K562 (cell line): Measurements from ENCODE around the gene BBX. TPM values are rescaled to one million over a fixed set of nuclear protein-coding genes. Genes with fewer than 3 reads are reported as not detected.

Experiments used
- ATAC-seq: fragments of 200-7000 bp; cut with Tn5 transposase; 3 replicates; pipeline ENCODE4 v1.9.1; 2020; ENCODE audit warnings: moderate library complexity
- BruUV-seq: library from RNA; stranded (reverse); fragments of 400-500 nt; replicated peaks from 2 replicates; lab custom pipeline; 2021; lab: Mats Ljungman, UMichigan
- CTCF ChIA-PET: fragments of 300-600 bp; formaldehyde crosslinking; extraction: SDS; loops from one replicate; lab custom pipeline; 2021; ENCODE audit warnings: low intra/inter-chr PET ratio; lab: Yijun Ruan, JAX
- POLR2A ChIA-PET: fragments of 300-600, 350-650 bp; sonication (Branson Sonifier 250); formaldehyde crosslinking; extraction: SDS; loops from one replicate; lab custom pipeline; 2021; ENCODE audit warnings: antibody characterized with exemption, inconsistent platforms; lab: Yijun Ruan, JAX
- DNase-seq, 4 experiments: peaks; one replicate each; pipeline versions ENCODE4 v3.0.0 to v3.0.0-alpha.2; 2011 to 2018; ENCODE audit warnings: low spot score in 3 of 4, mixed read lengths in 3 of 4; ENCODE audit errors: extremely low read depth in 1 of 4
- FAIRE-seq: peaks from 2 replicates; lab custom pipeline; 2011; peaks lifted over from hg19 to GRCh38; lab: Jason Lieb, UNC
- H2AFZ ChIP-seq: 2 replicates; pipeline ENCODE4 v1.6.0; 2011; ENCODE audit warnings: low read depth, low read length, control low read depth, inconsistent platforms
- H3K27ac ChIP-seq: fragments of 200-600 bp; 3 replicates; pipeline ENCODE4 v1.8.0; 2011; ENCODE audit warnings: low read depth, mild to moderate bottlenecking, control low read depth, inconsistent platforms, low read length, moderate library complexity, mixed read lengths; ENCODE audit errors: extremely low read depth
- H3K27me3 ChIP-seq, 2 experiments: fragments of 300-600 bp in 1 of 2; 2 replicates in 1 of 2; 3 replicates in 1 of 2; pipeline versions ENCODE4 v1.6.0 to v1.8.0; 2011; ENCODE audit warnings: inconsistent platforms in 2 of 2, low read length in 2 of 2, mild to moderate bottlenecking in 1 of 2, mixed read lengths in 1 of 2, moderate library complexity in 1 of 2; ENCODE audit not compliant: control insufficient read depth in 2 of 2, insufficient read depth in 2 of 2
- H3K36me3 ChIP-seq: fragments of 300-600 bp; 3 replicates; pipeline ENCODE4 v1.8.0; 2011; ENCODE audit warnings: mild to moderate bottlenecking, low read length, inconsistent platforms; ENCODE audit not compliant: control insufficient read depth, insufficient read depth
- H3K4me1 ChIP-seq, 2 experiments: fragments of 200-600 bp in 1 of 2; replicated peaks in 1 of 2; 2 replicates in 1 of 2; 3 replicates in 1 of 2; pipeline versions ENCODE4 v1.5.1 to v1.8.0; 2011; ENCODE audit warnings: inconsistent platforms in 2 of 2, low read length in 2 of 2, mild to moderate bottlenecking in 1 of 2, mixed read lengths in 1 of 2, moderate library complexity in 1 of 2; ENCODE audit not compliant: control insufficient read depth in 2 of 2, insufficient read depth in 2 of 2
- H3K4me2 ChIP-seq: 2 replicates; pipeline ENCODE4 v1.6.1; 2011; ENCODE audit warnings: low read length, control low read depth, inconsistent platforms, mixed read lengths; ENCODE audit not compliant: insufficient read depth
- H3K4me3 ChIP-seq: fragments of 200-600 bp; sonication (generic), shearing (Covaris generic); 2 replicates; pipeline ENCODE4 v1.5.1; 2016; ENCODE audit warnings: control low read depth, inconsistent platforms
- H3K79me2 ChIP-seq: fragments of 200-600 bp; 3 replicates; pipeline ENCODE4 v1.8.0; 2011; ENCODE audit warnings: low read length, inconsistent platforms; ENCODE audit not compliant: control insufficient read depth, insufficient read depth
- H3K9ac ChIP-seq, 2 experiments: 2 replicates each; pipeline versions ENCODE4 v1.6.0 to v1.6.1; 2011; ENCODE audit warnings: low read depth in 2 of 2, low read length in 2 of 2, control low read depth in 1 of 2, inconsistent platforms in 1 of 2, mild to moderate bottlenecking in 1 of 2, mixed read lengths in 1 of 2; ENCODE audit not compliant: insufficient read depth in 1 of 2
- H3K9me1 ChIP-seq: one replicate; pipeline ENCODE4 v1.6.0; 2011; ENCODE audit warnings: inconsistent platforms, mild to moderate bottlenecking, low read length, moderate library complexity; ENCODE audit not compliant: control insufficient read depth, insufficient read depth
- H3K9me3 ChIP-seq: replicated peaks from 2 replicates; pipeline ENCODE4 v1.5.1; 2011; ENCODE audit warnings: low read depth, low read length, inconsistent platforms; ENCODE audit not compliant: control insufficient read depth, insufficient read depth
- H4K20me1 ChIP-seq: replicated peaks from 2 replicates; pipeline ENCODE4 v1.6.1; 2011; ENCODE audit warnings: low read length, inconsistent platforms, mixed read lengths; ENCODE audit not compliant: control insufficient read depth, insufficient read depth
- C11orf30 ChIP-seq: fragments of 450-650 bp; IDR thresholded peaks from 2 replicates; pipeline ENCODE4 v1.6.1; 2016; ENCODE audit warnings: low read depth, mild to moderate bottlenecking
- CEBPB ChIP-seq: fragments of 450-650 bp; IDR thresholded peaks from 2 replicates; pipeline ENCODE4 v1.6.1; 2016; ENCODE audit warnings: missing genetic modification characterization, missing compliant biosample characterization
- LEF1 ChIP-seq: fragments of 450-650 bp; IDR thresholded peaks from 2 replicates; pipeline ENCODE4 v1.6.1; 2016; ENCODE audit warnings: mild to moderate bottlenecking
- MYNN ChIP-seq, 2 experiments: sonication (generic); formaldehyde crosslinking in 1 of 2; IDR thresholded peaks; 2 replicates each; pipeline versions ENCODE4 v1.5.0 to v1.6.1; 2016 to 2020; ENCODE audit warnings: antibody characterized with exemption in 1 of 2, missing genetic modification reagents in 1 of 2
- NCOA1 ChIP-seq: fragments of 450-650 bp; IDR thresholded peaks from 2 replicates; pipeline ENCODE4 v1.6.1; 2016; ENCODE audit warnings: low read depth
- NFE2 ChIP-seq: IDR thresholded peaks from 2 replicates; pipeline ENCODE4 v1.6.1; 2014; ENCODE audit warnings: antibody characterized with exemption, low read depth
- NFE2L1 ChIP-seq: fragments of 450-650 bp; IDR thresholded peaks from 2 replicates; pipeline ENCODE4 v1.6.1; 2016; ENCODE audit warnings: missing genetic modification characterization, low read depth, mild to moderate bottlenecking, missing compliant biosample characterization, moderate library complexity, borderline replicate concordance
- PML ChIP-seq: IDR thresholded peaks from 2 replicates; pipeline ENCODE4 v1.6.1; 2012; ENCODE audit warnings: low read length, inconsistent platforms
- RBFOX2 ChIP-seq: fragments of 200-400 bp; formaldehyde crosslinking; IDR thresholded peaks from 2 replicates; pipeline ENCODE4 v1.6.1; 2017; ENCODE audit warnings: low read depth, mild to moderate bottlenecking, low read length, moderate library complexity
- TFE3 ChIP-seq: fragments of 450-650 bp; formaldehyde crosslinking; IDR thresholded peaks from 2 replicates; pipeline ENCODE4 v1.4.0; 2020; ENCODE audit warnings: mild to moderate bottlenecking, mixed read lengths
- ZNF143 ChIP-seq: sonication (generic); formaldehyde crosslinking; IDR thresholded peaks from 2 replicates; pipeline ENCODE4 v1.9.0; 2022; ENCODE audit warnings: mild to moderate bottlenecking, missing genetic modification reagents
- ZNF316 ChIP-seq: fragments of 450-650 bp; IDR thresholded peaks from 2 replicates; pipeline ENCODE4 v1.6.1; 2016
- ZNF431 ChIP-seq: sonication (generic); formaldehyde crosslinking; IDR thresholded peaks from 2 replicates; pipeline ENCODE4 v1.8.0; 2022; ENCODE audit warnings: mild to moderate bottlenecking, missing genetic modification reagents
- ZNF589 ChIP-seq: fragments of 200-800 bp; sonication (Bioruptor generic); IDR thresholded peaks from 2 replicates; pipeline ENCODE4 v1.6.1; 2016; ENCODE audit warnings: low read depth, missing genetic modification characterization, missing compliant biosample characterization
- WGBS: fragments of 100-300 bp; shearing (Covaris generic); methylation state at CpG from one replicate; pipeline ENCODE4 v1.1.6; 2016; ENCODE audit warnings: low coverage, mixed read lengths; ENCODE audit not compliant: insufficient coverage; ENCODE audit errors: missing lambda C conversion rate; 5-methylcytosine and 5-hydroxymethylcytosine counted together
- in situ Hi-C: fragments of 300-500 bp; cut with MboI; formaldehyde crosslinking; loops from 4 replicates; pipeline ENCODE4 v1.15.0; 2018; ENCODE audit warnings: inconsistent platforms, mixed read lengths
- intact Hi-C: fragments of 100-400 bp; cut with micrococcal nuclease; formaldehyde crosslinking; loops from 2 replicates; pipeline ENCODE4 v1.14.2; 2022
- polyA plus RNA-seq, 8 experiments: library from polyadenylated mRNA; depleted of rRNA in 4 of 8; stranded (reverse) in 5 of 8; unstranded in 3 of 8; fragments of >200 nt; fragmentation: Nextera tagmentation in 2 of 8; fragmentation: Illumina TruSeq in 1 of 8; extraction: Ambion mirVana in 2 of 8; extraction: Trizol in 1 of 8; gene quantifications; 2 replicates each; pipeline versions ENCODE4 v1.2.1 to v1.2.3, GENCODE V29; 2011 to 2014; ENCODE audit warnings: inconsistent platforms in 1 of 8, missing spikeins in 1 of 8
- total RNA-seq, 7 experiments: library from RNA; depleted of rRNA in 6 of 7; stranded (reverse); fragments of >200 nt in 6 of 7; fragmentation: Illumina TruSeq in 2 of 7; extraction: Trizol in 2 of 7; gene quantifications; 2 replicates each; pipeline versions ENCODE4 v1.2.1 to v1.2.3, GENCODE V29; 2011 to 2021; ENCODE audit warnings: low replicate concordance in 1 of 7
- TF ChIP-seq, protein P1 (sequence below): fragments of 450-650 bp; IDR thresholded peaks from 2 replicates; pipeline ENCODE4 v1.6.1; 2016; ENCODE audit warnings: borderline replicate concordance

Gene BBX
- total and polyA plus RNA-seq, 9 of the 15 experiments (the other 6 are each of a cell fraction or from before 2014, with no cell fraction given): 4.9 to 19.5 (median 11.8) TPM

DNA sequence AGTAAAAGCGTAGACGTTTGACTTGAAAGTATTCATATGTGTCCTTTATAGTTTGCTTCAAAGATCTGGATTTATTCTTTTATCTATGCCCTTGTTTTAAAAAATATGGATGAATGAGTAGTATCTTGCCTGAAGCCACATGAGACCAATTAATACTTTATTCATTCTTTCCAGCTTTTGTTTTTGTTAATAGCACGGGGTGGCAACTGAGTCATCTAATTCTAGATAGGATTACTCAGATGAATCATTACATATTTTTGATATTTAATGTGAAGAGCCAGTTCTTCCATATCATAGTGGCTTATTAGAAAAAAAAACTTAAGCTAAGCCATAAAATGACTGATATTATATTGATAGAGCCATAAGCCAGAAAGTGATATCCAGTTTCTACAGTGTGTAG is 121.9 kb downstream of the BBX start:
- 61% methylated on average over 3 of the region's 3 CpGs for WGBS
- in situ Hi-C loops (no loop called here), intact Hi-C loops (no loop called here)
- Histone ChIP-seq H3K4me2 (no peak overlapping the region), H3K9ac (no peak overlapping the region), H3K27ac (no peak overlapping the region), H4K20me1 (no peaks in the 10 kb centered on the region; the same call in 1 of the 2 replicates), H3K4me3 (no peak overlapping the region), H3K27me3 (no peaks in the 10 kb centered on the region), H3K79me2 (no peaks in the 10 kb centered on the region), H3K9me3 (no peaks in the 10 kb centered on the region), H3K36me3 (no peaks in the 10 kb centered on the region), H2AFZ (no peak overlapping the region), H3K9me1 (no peaks in the 10 kb centered on the region), H3K4me1 (no peaks in the 10 kb centered on the region)
- no peak for ATAC-seq
- DNase-seq: no peak
- BruUV-seq: no TSS peak
- ChIA-PET POLR2A (no interaction called here), CTCF (no interaction called here)
- FAIRE-seq: no peak
- TF ChIP-seq LEF1: no peak
- no peak for TF ChIP-seq ZNF316
- no peak for TF ChIP-seq CEBPB
- no peak for TF ChIP-seq NFE2
- no peak for TF ChIP-seq ZNF431 (CRISPR knock-in tag)
- TF ChIP-seq ZNF143 (CRISPR knock-in tag): no peak
- TF ChIP-seq NCOA1: no peak
- no peak for TF ChIP-seq C11orf30
- TF ChIP-seq ZNF589 (CRISPR knock-in tag): no peak
- TF ChIP-seq NFE2L1 (tag): no peak
- no peak for TF ChIP-seq PML
- no peak for TF ChIP-seq RBFOX2
- TF ChIP-seq, protein P1, sequence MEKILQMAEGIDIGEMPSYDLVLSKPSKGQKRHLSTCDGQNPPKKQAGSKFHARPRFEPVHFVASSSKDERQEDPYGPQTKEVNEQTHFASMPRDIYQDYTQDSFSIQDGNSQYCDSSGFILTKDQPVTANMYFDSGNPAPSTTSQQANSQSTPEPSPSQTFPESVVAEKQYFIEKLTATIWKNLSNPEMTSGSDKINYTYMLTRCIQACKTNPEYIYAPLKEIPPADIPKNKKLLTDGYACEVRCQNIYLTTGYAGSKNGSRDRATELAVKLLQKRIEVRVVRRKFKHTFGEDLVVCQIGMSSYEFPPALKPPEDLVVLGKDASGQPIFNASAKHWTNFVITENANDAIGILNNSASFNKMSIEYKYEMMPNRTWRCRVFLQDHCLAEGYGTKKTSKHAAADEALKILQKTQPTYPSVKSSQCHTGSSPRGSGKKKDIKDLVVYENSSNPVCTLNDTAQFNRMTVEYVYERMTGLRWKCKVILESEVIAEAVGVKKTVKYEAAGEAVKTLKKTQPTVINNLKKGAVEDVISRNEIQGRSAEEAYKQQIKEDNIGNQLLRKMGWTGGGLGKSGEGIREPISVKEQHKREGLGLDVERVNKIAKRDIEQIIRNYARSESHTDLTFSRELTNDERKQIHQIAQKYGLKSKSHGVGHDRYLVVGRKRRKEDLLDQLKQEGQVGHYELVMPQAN: no peak
- no peak for TF ChIP-seq TFE3
- TF ChIP-seq MYNN (IDR thresholded peaks at IDR 0.05): no peak
- no peak for TF ChIP-seq MYNN (CRISPR knock-in tag; IDR thresholded peaks at IDR 0.05)
